UCSD-AML1 (cell line): ENCODE data around the gene ARMC8.

Experiments used
- DNase-seq: peaks from one replicate; lab custom pipeline; 2025; ENCODE audit not compliant: unreplicated experiment; lab: John Stamatoyannopoulos, UW

The ARMC8 gene

DNA sequence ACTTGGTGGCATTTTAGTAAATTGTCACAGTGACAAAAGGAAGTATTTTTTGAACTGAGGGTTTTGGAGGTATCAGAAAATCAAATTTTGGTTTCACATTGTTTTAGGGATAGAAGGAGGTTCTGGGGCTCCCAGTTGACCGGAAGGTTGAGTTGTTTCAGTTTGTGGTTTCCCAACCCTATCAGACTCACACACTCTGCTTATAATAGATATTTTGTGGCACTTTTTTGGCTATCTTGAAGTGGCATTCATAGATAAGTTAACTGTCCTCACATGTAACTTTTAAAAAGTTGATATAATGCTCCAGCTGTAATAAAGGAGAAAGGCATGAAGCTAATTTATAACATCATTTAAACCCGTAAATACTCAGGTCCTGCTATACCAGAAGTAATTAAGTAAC is 12.8 kb downstream of the ARMC8 start:
- DNase-seq = no peak

DNA sequence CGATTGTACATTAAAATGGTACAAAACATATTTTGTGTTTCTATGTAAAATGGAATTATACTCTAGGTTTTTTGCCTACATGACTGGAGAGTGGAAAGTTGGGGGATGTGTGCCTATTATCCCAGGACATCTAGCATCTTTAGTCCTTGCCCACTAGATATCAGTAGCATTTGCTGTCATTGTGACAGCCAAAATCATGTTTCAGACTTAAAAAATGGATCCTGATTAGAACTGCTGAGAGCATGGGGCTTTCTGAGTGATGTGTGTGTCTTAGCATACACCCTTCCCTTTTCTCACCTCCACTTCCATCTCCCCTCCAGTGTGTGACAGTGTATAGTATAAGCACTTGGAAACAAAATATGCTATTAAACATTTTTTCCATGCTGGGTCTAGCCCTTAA is 13.3 kb downstream of the ARMC8 start:
- no peak for DNase-seq

DNA sequence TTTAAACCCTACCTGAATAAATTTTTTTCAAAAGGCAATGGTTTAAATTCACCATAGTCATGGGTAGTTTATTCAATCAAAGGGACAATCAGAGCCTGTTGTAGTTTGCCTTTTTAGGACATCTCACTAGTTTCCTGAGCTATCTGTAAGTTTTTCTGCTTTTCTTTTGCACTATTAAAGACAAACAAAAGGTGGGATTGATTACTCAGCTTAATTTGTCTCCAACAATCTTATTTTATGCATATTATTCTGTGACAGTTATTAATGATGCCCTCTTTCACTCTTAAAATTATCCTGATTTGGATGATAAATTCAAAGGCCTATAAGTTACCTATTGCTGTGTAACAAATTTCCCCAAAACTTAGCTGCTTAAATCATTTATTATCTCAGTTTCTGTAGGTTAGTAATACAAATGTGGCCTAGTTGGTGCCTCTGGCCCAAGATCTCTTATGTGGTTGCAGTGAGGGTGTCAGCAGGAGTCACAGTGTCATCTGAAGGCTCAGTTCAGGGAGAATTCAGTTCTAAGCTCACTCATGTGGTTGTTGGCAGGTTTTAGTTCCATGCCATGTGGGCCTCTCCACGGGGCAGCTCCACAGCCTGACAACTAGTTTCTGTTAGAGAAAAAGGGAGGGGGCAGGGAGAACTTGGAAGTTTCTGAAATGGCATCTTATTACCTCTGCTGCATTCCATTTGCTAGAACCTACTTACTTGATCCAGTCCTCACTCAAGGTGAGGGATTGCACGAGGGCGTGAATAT is 16.0 kb downstream of the ARMC8 start:
- DNase-seq = no peak

DNA sequence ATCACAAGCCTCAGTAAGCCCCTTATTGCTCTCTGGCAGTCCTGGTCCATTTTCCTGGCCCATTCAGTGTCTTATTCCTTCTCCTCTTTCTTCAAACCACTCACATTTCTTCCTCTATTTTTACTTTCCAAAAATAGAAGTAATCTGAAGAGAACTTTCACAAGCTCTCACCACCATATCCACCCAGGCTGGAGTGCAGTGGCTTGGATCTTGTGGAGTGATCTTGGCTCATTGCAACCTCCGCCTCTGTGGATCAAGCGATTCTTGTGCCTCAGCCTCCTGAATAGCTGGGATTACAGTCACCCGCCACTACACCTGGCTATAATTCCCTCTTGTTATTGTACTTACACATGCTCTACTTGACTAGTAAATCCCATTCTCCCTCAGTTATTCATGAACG is 16.8 kb downstream of the ARMC8 start:
- DNase-seq = no peak

DNA sequence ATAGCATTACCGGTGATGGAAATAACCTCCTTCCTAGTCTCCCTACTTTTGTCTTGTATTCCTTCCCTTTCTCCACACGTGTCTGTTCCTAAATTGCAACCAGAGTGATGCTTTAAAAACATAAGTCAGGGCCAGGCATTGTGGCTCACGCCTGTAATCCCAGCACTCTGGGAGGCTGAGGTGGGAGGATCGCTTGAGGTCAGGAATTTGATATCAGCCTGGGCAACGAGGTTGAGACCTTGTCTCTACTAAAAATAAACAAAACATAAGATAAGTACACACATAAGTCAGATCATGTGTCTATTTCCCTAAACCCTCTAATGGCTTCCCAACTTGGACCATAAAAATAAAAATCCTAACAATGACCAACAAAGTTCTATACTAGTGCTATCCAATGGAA is 18.4 kb downstream of the ARMC8 start:
- DNase-seq = no peak

DNA sequence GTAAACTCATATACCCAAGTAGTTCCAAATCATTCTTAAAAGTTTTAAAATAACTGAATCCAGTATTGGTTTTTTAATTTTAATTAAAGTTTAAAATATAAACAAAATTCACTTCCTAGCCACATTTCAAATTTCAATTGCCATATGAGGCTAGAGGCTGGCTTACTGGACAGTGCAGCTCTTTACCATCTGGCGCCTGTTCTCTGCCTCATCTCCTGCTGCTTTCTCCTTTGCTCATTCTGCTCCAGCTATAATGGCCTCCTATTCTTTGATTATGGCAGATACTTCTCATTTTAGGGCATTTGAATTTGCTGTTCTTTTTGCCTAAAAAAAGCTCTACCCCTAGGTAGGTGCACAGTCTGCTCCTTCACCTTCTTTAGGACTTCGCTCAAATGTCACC is 19.1 kb downstream of the ARMC8 start:
- DNase-seq = no peak

DNA sequence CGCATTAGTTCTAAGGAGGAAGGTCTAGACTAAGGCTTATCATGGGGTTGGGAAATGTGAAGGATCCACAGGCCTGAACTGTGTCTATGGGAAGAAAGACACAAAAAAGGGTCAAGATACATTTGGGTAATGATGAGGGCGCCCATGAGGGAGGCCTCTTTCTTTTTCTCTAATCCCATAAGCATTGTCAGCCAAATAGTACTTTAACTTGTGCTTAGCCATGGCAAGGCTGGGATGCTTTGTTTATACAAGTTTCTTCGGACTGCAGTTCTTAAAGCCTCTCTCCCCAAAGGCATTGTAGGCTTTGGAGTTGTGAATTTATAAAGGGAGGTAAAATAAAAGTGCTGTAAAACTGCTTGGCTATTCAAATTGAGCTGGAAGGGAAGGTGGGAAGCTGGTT is 23.4 kb downstream of the ARMC8 start:
- no peak for DNase-seq

DNA sequence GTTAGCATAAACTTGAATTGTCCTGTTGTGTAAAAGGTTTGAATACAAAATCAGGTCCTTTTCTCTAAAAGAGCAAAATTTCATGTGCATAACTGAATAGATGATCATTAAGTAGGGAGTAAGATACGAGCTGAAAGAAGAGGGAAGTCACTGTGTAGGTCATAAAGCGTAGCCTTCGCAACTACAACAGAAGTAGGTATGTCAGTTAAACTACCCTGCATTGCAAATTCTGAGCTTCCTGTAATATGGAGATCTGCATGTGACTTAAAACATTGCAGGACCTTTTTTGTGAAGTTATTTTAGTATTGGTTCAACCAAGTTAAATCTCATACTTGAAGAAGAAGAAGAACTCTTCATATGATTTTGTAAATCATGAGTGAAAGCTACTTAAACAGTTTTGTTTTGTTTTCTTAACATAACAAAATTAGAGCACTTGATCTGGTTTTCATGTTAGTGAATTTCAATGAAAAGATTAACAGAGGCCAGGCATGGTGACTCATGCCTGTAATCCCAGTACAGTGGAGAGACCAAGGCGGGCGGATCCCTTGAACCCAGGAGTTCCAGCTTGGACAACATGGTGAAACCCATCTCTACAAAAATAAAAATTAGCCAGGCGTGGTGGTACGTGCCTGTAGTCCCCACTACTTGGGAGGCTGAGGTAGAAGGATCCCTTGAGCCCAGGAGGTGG is 26.4 kb downstream of the ARMC8 start:
- no peak for DNase-seq

DNA sequence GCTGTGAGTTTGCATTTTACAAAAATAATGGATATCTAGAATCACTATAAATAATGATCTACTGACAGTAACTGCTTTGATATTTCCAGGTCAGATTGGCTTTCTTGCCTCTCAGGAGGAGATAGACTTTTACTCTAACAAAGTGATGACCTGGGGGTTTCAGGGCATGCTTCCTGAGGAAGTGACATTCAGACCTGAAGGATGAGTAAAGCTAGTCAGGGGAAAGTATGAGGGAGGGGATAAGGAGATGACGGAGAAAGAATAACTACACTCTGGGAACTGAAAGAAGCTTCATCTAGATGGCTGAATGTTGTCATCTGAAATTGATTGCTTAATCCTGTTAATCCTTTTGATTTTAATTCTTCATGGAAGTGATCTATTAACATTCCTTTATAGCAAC is 32.2 kb downstream of the ARMC8 start:
- no peak for DNase-seq

DNA sequence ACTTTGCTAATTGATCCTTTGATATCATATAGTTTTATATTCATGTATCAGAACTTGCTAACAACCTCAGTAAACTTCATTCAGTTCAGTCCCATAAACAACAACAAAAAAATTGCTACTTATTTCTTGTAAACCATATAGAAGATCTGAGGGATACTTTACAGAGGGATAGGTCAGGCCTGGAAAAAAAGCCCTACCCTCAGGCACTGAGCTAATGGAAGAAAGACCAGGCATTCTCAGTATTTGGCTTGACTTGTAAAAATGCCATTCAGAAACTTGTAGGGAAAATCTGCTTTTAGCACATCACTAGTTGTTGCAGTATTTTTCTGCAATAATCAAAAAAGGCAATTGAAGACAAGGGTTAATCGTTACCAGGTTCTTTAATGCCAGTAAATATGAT is 33.1 kb downstream of the ARMC8 start:
- DNase-seq = no peak

DNA sequence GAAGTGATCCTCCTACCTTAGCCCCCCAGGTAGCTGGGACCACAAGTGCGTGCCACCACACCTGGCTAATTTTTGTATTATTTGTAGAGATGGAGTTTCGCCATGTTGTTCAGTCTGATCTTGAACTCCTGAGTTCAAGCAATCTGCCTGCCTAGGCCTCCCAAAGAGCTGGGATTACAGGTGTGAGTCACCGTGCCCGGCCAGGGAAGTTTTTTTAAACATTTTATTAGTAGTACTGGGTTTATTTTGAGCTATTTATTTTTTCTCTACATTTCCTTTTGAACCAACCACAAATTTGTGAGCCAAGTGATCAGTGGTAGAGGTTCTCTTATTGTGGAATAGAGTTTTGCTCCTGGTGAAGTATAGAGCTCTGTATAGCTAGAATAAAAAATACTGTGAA is 33.7 kb downstream of the ARMC8 start:
- DNase-seq = no peak

DNA sequence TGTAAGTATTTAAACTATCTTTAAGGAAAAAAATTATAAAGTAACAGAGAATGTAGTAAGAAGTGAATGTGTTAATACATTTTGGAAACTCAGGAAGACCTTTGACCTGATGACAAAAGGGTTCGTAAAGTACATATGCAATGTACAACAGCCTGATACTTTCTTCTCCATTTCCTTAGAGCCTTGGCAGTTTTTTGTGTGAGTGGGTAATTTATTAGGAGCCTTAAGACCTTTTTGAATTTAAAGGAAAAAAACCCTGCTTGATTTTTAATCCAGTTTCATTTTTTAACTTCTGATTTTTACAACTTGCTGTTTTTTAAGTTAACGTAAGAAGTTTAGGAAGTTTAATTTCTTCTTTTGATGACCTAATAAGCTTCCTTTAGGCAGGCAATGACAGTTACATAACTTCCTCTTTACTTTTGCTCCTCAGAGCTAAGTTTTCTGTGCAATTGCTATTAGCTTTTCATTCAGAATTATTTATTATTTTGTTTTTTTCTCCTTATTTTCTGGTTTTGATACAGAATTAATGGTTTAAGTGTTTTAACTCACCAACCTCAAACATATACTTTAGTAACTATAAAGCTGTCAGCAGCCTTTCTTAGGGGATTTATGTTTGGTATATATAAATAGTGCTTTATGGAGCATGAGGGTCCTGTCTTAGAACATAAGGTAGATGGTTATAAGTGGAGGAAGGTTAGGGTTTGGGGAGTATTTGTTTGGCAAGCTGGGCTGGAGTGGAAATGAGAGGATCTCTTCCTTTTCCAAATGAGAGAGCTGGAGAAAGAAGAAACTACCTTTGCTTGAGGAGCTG is 35.2 kb downstream of the ARMC8 start:
- no peak for DNase-seq

DNA sequence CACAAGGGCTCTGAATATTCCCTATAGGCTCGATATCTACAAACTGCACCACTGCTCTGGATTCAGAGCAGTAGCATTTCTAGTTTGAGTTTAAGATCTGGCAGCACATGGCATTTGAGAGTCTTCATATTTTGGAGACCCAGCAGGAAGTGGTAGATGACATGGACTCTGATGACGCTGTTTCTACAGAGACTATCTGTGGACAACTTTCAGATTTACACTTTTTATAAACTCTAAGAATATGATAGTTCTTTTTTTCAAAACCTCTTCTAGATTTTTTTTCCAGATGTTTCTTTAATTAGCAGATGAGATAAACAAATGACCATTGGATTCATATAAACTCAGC is 35.8 kb downstream of the ARMC8 start:
- DNase-seq = no peak

DNA sequence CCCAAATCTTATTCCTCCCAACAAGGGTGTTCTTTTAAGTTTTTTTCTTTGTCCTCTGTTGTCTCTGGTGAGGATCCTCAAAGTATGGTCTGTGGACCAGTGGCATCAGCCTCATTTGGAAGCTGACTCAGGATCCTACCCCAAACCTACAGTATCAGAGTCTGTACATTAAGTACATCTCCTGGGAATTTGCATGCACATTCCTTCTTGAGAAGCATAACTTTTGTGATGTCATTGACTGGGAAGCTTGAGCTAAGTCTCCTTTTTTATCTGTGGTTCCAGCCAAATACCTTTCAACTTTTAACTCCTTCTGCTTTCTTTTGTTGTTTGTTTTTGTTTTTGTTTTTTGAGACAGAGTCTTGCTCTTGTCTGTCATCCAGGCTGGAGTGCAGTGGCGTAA is 40.5 kb downstream of the ARMC8 start:
- DNase-seq = no peak

DNA sequence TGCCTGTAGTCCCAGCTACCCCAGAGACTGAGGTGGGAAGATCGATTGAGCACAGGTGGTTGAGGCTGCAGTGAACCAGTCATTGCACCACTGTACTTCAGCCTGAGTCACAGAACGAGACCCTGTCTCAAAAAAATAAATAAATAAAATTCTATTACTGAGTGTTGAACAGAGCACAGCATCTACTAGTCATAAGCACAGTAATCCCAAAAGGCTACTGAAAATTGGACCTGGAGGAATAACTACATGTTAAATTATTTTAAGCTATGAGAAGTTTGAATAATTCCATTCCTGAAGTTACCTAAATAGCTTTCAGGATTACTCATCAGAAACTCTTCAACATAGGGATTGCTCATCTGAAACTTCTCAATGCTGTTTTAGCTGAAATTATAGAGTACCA is 43.4 kb downstream of the ARMC8 start:
- no peak for DNase-seq

DNA sequence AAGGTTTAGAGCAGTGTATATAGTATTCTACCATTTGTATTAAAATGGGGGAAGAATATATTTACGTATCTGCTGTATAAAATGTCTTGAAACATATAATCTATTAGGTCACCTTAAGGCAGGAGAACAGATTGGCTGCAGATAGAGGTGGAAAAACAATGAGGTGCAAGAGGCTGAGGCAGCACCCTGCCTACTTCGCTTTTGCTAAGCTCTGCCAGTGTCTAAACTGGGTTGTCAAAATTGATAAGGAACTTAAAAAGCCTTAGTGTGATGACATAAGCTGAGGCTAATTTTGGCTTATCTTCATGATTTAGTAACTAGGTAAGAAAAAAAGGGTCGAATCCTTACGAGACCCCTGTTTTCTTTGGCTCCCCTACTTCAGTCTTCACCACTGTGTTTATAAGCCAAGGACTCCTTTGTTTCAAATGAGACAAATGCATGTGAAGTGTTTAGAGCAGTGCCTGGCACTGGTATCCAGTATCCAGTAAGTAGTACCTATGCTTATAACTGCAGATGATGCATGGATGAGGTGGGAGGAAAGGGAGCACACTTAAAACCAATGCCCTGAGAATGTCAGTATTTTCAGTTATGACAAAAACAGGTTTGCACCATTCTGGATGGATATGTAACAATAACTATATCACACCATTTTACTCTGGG is 45.7 kb downstream of the ARMC8 start:
- DNase-seq = no peak

DNA sequence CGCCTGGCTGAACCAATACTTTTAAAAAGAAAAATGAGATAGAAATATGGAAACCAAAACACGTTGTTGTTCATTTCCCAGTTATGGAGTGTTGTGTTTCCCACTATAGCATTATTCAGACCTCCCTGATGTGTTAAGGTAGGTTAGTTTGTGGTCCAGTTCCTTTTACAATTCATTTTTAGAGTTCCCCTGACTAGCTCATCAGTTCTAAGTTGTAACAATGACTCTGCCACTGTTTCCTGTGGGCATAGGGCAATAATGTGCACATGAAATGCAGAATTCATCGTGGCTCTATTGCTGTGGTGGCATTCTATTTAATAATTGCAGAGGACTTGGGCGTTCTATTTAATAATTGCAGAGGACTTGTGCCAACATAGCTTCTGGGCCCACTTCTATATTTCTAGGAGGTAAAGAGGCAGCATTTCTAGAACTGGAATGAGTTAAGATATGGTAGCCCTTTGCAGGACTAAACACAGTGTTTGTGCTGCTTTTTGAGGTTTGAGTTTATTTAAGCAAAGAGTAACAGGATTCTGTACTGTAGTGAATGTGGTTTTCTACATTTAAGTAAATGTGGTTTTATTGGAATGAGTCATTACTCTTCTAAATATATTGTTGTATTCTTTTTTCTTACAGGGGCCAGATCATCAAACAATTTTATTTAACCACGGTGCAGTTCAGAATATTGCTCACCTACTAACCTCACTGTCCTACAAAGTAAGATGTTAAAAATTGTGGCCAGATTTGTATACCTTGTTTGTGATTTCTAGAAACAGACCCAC is 47.5 kb downstream of the ARMC8 start:
- no peak for DNase-seq

DNA sequence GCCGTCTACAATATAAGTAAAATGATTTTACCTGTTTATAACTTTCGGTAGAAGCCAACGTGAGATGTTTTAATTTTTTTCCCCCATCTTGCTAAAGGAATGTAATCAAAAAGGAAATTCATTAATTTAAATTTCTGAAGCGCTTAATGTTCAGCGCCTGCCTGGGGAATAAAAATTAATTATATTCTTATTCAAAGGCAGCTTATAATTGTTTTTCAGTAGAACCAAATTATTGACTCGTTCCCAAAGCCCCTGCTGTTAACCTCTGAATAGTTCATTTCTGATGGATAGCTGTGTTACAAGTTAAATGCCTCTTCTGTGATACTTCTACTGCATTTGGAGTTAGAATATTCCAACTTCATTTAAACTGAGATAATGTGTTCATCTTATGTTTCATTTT is 51.6 kb downstream of the ARMC8 start:
- no peak for DNase-seq

DNA sequence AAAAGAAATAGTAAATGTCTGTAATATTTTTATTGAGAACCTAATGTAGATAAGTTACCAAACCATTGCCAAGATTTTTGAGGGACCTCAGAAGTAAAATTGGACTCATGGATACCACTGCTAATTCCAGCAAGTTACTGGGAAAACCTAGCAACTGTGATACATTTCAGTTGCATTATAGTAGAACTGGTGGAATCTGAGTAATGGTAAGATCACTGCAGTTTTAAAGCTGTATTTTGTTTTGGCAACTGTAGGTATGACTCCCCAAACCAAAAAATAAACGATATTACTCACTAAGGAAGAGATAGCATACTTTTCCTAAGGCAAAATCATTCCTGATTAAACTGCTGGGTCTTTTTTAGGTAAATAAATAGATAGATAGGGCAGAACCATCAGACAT is 54.0 kb downstream of the ARMC8 start:
- DNase-seq = no peak

DNA sequence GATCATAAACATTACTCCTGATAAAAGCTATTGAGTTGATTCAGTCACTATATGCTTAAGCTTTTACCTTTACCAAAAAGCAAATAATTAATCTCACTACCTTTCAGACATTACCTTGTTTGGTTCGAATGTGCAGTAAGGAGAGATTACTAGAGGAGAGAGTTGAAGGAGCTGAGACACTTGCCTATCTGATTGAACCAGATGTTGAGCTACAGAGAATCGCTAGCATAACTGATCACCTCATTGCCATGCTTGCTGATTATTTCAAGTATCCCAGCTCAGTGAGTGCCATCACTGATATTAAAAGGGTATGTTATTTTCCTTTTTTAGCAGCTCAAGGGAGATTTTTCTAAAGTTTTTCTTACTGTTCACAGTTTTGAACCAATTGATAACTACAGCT is 54.6 kb downstream of the ARMC8 start:
- DNase-seq = no peak

DNA sequence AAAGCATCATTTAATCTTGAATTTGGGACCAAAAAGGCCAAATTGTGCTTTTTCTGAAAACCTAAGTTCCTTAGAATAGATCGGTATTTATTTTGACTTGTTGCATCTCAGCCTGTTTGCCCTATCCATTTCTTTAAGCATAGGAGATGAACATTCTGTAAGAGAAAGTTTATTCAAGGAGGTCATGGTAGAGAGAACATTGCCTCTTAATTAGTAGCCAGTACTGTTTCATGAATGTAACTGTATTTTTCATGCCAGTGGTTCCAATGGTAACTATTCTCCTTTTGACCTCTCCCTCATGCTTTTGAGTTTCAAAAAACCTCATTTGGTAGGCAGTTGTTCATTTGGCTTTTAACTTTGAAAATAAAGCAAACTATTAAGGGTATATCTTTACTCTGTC is 55.4 kb downstream of the ARMC8 start:
- DNase-seq = no peak
